ENCODE measurements around the gene FHIT. TPM values are rescaled to one million over a fixed set of nuclear protein-coding genes. Genes with fewer than 3 reads are reported as not detected.

The FHIT gene
- total RNA-seq, 1 donor from 2014 or later, result 1.3 TPM

DNA sequence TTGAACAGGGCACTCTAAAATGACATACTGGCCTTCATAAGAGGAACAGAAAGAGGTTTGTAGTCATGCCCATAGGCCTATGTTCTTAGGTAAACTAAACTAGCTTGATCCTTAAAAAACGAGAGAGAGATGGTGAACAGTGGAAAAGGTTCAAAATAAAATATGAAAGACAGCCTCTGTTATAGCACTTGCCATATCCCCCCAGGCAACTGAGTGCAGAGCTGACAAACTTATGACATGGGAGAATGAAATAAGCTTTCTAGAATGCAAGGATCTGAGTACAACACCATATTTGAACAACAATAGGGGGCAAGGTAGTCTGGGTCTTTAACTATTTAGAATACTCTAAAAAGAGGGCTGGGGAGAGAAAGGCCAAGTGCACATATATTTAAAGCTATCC, 1500.9 kb downstream of the FHIT start:
- no peak for DNase-seq (ENCODE audit: low read depth, low spot score)

DNA sequence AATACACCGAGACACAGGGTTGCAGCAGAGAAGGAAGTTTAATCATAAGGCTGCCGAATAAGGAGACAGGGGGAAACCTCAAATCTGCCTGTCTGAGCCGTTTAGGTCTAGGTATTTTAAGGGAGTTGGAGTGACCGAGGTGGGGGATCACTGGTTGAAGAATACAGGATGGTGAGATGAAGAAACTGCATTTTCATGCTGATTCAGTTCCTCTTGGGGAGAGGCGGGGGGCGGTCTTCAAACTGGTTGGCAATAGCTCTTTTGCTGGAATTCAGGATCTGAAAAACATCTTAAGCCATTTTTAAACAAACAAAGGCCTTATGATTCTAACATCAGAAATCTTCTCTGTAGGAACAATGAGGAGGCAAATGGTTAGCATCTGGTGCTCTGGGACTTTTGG, 1502.0 kb downstream of the FHIT start:
- DNase-seq (ENCODE audit: low read depth, low spot score), result no peak

DNA sequence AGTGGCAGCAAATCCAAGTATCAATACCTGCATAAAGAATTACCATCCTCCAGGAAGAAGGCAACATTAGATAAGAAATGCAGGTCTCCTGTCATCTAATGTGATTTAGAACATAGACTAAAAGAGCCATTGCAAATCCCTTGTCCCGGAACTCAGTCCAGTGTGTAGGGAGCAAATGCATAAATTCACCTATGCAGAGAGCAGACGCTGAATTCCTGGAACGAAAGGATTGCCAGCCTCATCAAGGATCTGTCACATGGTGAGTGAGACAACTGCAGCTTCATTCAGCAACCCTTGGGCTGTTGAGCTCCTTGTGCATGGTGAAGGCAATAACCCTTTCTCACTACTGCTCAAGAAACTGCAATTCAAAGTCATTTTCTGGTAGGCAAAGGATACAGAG, 1504.7 kb downstream of the FHIT start:
- no peak for DNase-seq (ENCODE audit: low read depth, low spot score)

DNA sequence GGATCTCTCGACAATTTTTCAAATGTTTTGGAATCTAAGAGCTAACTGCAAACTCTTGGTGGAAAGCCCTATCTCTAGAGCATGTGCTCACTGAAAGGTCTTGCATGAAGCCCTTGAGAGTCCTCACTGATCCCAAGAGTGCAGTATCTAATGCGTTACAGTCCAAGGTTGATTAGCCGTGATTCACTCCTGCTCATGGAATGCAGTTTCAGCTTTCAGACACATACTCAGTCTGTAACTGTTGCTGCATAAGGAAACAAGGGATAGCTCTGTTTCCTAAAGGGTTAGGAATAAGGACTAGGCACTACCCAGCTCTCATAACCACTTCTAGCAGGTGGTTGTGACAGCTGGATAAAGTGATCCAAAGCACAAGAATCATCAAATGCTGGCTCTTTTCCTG, 1514.0 kb downstream of the FHIT start:
- no peak for DNase-seq (ENCODE audit: low read depth, low spot score)

DNA sequence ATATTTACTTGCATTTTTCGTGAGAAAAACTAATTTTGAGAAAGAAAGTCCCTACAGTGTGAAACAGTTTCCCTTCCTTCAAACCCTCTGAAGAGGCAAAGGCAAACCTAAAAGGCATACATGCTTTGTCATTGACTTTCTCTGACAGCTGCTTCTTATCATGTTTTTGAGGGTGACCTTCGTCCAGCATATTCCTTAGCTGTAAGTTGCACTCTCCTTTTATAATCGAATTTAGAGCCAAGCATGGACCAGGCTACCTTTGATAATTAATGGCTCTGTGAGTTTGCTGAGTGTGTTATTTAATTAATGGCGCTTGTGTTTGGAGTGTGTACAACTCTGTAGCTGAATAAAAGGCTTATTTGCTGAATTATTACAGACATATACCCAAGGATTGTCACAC, 1517.2 kb downstream of the FHIT start:
- DNase-seq (ENCODE audit: low read depth, low spot score), result no peak

DNA sequence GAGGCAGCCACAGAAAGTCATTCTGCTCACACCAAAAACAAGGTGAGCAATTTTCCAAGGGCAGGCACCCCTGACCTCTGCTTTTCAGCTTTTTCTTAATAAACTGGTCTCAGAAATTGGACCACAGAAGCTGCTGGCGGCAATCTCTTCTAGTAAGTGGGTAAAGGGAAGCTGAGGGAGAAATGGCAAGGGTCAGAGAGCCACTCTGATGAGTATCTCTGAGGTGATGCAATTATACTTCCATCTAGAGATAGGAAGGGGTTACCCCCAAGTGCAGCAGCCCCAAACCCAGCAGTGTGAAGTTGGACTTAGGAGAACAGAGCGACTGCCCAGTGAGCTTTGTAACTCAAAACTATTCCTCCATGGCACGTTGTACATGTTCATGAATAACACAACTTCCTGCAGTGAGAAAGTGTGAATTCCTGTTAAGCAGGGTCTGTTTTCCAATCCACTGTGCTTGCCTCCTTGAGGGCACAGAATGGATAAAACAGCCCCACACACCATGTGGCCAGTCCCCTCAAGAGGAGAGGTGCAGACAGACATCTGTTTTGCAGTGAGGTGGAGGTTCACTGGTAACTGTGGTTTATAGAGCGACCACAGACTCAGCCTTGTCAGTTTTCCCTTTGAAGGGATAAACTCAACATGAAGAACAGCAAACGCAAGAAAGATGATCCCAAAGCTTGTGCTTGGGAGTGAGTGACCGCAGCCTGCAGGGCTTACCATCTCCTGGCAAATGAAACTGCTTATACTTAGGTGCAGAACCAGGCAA, 1518.0 kb downstream of the FHIT start:
- no peak for DNase-seq (ENCODE audit: low read depth, low spot score)

DNA sequence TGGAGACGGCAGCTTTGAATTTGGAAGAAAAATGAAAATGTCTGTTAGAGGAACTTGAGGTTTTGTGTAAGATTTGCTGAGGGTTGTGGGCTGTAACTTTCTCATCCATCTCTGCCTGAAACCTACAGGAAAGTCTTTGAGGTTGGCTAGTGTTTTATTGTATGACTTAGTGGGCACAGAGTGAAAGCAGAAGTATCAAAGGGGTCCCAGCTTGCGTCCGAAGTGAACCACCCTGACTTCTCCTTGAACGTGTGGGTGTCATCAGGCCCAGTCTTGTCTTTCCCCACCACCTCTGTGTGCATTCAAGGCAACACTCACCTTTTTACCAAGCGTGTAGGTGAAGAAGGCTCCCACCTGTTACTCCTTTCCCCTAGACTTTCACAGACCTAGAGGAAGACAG, 1519.3 kb downstream of the FHIT start:
- DNase-seq (ENCODE audit: low read depth, low spot score), result no peak

DNA sequence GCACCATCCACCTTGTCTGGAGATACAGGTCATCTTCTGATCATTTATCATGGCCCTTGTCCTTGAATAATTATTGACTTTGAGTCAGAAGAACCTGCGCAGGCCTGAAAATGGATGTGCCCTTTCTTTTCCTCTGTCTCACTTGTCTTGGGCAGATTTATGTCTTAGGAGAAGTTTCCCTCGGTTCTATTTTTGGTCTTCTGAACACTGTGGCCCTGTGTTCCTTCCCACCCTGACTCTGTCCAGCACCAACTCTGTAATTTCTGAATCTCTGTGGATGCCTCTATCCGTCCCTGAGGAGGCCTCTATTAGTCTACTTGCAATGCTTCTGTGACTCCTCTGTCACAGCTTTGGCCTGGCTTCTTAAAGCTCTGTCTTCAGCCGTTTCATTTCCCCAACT, 1520.7 kb downstream of the FHIT start:
- DNase-seq (ENCODE audit: low read depth, low spot score), result no peak

DNA sequence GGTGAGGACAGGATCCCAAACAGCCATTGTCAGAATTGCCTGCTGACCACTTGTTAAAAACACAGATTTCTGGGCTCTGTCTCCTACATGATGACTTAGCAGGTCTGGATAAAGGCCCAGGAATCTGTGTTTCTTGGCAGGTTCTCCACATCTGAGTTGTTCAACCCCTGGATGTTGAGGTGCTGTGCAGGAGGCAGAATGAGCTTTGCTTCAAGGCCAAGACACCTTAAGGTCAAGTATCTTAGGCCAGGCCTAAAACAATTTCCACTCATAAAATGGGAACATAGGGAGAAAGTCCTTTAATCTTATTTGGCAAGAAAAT, 1522.7 kb downstream of the FHIT start:
- no peak for DNase-seq (ENCODE audit: low read depth, low spot score)

DNA sequence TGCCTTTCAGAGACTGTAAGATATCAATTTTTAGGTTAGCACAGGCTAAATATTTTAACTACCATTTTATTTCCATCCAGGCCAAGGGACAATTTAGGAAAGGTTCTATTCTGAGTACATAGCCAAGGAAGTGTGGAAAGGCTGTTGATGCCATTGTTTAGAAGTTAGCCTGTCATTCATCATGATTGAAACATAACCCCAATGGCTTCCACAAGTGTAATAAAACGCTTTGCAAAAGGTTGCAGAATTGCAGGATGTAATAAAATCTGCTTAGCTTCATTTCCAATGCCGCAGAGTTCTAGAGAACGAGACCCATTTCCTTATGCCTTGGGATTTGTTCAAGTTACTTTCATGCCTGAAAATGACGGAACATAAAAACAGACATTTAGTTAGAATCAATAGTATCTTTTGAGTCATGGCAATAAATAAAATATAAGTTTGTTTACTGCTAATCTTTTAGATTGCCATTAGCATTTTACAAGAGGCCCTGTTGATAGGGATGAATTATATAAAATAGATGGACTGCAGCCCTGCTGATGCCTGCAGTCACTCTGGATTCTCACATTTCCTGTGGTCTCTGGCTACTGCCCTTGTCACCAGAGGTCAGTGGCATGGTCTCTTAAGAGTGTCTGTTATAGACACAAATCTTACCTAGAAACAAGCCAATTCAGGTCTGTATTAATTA, 1523.2 kb downstream of the FHIT start:
- DNase-seq (ENCODE audit: low read depth, low spot score), result no peak

DNA sequence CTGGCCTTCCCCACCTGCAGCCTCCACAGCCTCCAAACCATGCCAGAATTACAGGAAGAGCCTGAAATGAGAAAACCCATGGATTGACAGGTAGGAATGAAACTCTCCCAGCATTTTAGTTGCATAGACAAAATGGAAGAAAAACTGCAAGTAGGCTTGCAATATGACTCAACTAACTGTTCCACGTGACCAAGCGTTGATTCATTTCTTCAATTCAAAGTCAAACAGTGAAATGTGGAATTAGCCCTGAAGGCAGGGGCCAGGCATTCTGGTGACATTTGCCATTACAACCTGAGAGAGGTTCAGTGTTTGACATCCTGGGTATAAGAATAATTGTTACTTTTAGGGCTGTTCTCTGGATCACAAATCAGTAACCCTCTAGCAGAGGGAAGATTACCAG, 1525.0 kb downstream of the FHIT start:
- no peak for DNase-seq (ENCODE audit: low read depth, low spot score)

DNA sequence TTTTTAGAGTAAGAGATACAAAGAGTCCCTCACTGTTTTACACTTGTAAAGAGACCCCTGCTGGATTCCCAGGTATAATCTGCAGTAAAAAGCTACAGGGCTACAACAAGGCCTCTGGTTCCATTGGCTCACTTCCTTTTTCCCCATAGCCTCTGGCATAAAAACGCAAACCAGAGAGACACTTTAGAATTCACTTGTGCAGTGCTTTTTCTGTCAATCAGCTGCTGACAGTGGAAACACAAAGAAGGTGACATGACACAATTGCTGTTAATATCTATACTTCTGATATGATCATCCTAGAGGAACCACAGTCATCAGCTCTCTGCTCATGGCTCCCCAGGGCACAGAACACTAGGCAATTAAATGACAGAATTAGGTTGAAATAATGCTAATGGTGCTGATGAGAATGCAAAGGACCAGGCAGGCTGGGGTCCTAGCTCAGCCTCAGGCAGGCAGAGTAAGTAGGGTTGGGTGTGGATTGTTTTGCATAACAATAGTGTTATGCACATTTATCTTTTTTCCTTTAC, 1533.5 kb downstream of the FHIT start:
- no peak for DNase-seq (ENCODE audit: low read depth, low spot score)

DNA sequence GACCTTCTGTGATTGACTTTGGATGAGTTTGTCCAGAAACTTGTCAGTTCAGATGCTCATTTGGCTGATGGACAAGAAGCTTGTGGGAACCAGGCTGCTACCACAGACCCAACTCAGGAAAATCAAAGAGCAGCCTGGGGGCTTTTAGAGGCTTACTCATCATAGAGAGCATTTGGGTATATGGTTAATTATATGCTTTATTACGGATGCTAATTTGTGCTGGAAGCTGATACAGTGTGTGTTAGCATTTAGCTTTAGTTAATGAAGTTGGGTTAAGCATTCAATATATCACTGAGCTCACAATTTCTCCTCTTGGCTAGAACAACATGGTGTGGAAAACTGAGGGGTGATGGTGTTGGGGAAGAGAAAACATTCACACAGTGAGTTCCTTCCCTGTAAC, 1537.2 kb downstream of the FHIT start:
- DNase-seq (ENCODE audit: low read depth, low spot score), result no peak

DNA sequence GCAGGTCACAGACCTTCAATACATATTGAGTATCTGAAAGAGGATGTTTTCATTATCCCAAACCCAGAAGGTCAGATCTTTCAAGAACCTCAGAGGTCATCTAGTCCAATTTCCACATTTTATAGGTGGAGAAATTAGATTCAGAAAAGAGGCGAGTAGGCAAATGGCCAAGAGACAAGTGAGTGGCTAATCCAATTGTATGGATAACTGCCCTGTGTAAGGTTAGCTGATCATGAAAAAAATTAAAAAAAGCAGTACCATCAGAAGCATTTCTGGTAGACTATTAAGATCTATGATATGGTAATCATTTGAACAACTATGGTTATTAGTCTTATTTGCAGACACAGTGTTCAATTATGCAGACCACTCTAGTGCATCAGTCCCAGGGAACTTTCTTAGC, 1540.7 kb downstream of the FHIT start:
- no peak for DNase-seq (ENCODE audit: low read depth, low spot score)

DNA sequence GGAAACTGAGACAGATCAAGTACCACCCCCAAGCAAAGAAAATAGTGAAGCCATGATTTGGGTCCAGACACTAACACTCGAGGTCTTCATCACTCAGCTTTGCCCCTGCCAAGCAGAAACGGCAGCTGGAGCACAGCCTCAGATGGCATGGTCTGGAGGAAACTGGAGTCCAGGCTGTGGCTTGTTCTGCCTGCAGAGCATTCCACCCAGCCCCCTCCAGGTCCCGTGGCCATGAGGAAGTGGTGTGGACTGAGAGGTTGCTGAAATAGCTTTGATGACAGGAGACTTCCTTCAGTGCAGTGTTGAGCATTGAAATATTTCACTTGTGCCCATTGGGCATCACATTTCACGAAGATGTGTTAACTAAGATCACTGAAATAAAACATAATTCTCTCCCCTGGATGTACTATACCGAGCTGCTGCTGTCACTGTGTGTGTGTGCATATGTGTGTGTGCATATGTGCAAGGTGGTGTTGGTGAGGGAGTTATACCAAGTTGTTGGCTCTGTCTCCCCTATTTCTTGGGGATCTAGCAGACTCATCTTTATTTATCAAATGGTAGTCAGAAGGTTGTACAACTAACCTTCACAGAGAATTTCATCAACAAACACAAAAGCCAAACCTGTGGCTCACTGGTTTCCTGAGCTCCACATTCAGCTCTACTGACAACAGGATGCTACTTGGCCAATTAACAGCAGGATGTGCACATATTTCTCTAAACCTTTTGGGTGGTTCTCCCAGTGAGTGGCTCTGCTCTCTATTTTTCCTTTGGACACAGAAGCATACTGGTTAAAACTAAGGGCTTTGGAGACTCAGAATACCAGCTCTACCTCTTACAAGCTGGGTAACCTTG, 1541.3 kb downstream of the FHIT start:
- DNase-seq (ENCODE audit: low read depth, low spot score), result no peak

DNA sequence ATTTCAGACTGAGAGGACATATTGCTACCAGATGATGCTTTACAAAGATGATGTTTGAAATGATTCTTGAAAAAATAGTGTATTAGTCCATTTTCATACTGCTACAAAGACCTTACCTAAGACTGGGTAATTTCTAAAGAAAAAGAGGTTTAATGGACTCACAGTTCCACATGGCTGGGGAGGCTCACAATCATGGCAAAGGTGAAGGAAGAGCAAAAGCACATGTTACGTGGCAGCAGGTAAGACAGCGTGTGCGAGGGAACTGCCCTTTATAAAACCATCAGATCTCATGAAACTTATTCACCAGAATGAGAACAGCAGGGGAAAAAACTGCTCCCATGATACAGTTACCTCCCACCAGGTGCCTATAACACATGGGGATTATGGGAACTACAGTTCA, 1543.0 kb downstream of the FHIT start:
- DNase-seq (ENCODE audit: low read depth, low spot score), result no peak

DNA sequence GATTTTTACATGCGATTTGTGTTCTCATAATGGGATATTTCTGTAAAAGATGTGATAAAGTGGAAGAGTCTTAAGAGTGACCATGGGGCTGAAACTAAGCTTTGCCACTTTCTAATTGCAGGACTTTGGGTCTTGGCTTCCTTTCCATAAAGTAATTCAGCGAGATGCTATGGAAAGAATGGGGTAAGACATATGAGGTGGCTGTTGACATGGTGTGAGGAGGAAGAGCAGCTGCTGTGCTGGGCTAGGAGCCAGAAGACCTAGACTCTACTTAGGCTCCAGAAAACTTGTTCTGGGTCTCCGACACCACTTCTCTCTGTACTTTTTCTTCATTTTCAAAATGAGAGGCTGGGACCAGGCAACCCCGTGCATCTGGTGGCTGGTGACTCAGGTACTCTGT, 1547.0 kb downstream of the FHIT start:
- DNase-seq (ENCODE audit: low read depth, low spot score), result no peak

DNA sequence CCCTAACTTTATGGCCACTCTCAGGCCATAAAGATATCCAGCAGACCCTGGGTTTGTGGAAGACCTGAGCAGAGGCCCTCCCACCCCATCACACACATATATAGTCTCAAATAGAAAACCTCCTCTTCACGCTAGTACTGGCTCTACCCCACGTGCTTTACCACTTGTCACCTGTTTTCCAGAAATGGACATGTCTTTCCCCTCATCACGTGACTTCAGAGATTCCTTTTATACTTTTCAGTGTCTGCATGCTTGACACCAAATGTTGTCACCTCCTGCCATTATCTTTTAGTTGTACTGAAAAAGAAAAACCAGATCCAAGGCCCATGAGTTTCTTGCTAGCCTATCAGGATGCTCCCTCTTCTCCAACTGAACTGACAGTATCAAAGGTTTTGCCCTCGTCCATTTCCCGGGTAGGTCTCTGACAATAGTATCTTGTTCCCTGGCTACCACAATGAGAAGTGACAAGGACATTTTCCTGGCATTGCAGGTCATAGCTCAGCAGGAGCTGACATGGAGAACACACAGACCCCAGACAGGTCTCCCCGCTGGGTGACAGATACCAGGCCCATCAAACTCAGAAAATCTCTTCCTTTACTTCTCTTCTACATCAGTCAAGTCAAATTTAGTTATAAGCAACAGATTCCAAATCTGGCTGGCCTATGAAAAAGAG, 1551.5 kb downstream of the FHIT start:
- DNase-seq (ENCODE audit: low read depth, low spot score), result no peak
